TTC549 (cell line): ENCODE data around the gene TRA2A.

ENCODE experiments used
- FAIRE-seq: peaks from 2 replicates; lab custom pipeline; 2012; peaks lifted over from hg19 to GRCh38; lab: Jason Lieb, UNC

The TRA2A gene

GRCh38 chr7:23470330-23471105, 61.3 kb downstream of the TRA2A start, which contains the start of gene IGF2BP3:
Gene IGF2BP3 (minus strand): TSS chr7:23470491. CDS start chr7:23470110, 381 bp downstream.
- peak; percentile 96 for FAIRE-seq

GRCh38 chr7:23469961-23470250, 61.9 kb downstream of the TRA2A start:
- no peak for FAIRE-seq

- no peak for FAIRE-seq
Measured at GRCh38 chr7:23469150-23469960, 62.4 kb downstream of the TRA2A start.

GRCh38 chr7:23468526-23469149, 63.1 kb downstream of the TRA2A start:
- FAIRE-seq, result no peak

- no peak for FAIRE-seq
Measured at GRCh38 chr7:23467806-23468525, 63.8 kb downstream of the TRA2A start.

GRCh38 chr7:23467291-23467805, 64.4 kb downstream of the TRA2A start:
- no peak for FAIRE-seq

GRCh38 chr7:23462846-23463245, 68.9 kb downstream of the TRA2A start:
- FAIRE-seq, result no peak

- no peak for FAIRE-seq
Measured at GRCh38 chr7:23458044-23458443, 73.7 kb downstream of the TRA2A start.

GRCh38 chr7:23456093-23456492, 75.7 kb downstream of the TRA2A start:
- FAIRE-seq, result no peak

GRCh38 chr7:23454881-23455526, 76.8 kb downstream of the TRA2A start:
- no peak for FAIRE-seq
